PC-3 (cell line): ENCODE data around the gene CALN1. TPM values are rescaled to one million over a fixed set of nuclear protein-coding genes. Genes with fewer than 3 reads are reported as not detected.

Experiments
- ATAC-seq: fragments of 200-7000 bp; cut with Tn5 transposase; 2 replicates; pipeline ENCODE4 v1.9.1; 2020; ENCODE audit warnings: mild to moderate bottlenecking, moderate library complexity
- BruUV-seq: library from RNA; stranded (reverse); fragments of 400-500 nt; replicated peaks from 2 replicates; lab custom pipeline; 2021; lab: Mats Ljungman, UMichigan
- CTCF ChIA-PET: fragments of 300-600 bp; sonication (Branson Sonifier 250); formaldehyde crosslinking; loops from one replicate; lab custom pipeline; 2022; ENCODE audit warnings: antibody characterized with exemption; lab: Charles Lee
- POLR2A ChIA-PET: fragments of 300-600 bp; sonication (Branson Sonifier 250); formaldehyde crosslinking; loops from one replicate; lab custom pipeline; 2022; ENCODE audit warnings: antibody characterized with exemption; ENCODE audit not compliant: unreplicated experiment; lab: Charles Lee
- DNase-seq: peaks from one replicate; pipeline ENCODE4 v3.0.0-alpha.2; 2015
- H2AFZ ChIP-seq: fragments of 300-600 bp; sonication (generic); 2 replicates; pipeline ENCODE4 v1.6.0; 2016; ENCODE audit warnings: antibody characterized with exemption, low read length
- H3F3A ChIP-seq: fragments of 300-600 bp; sonication (generic); one replicate; pipeline ENCODE4 v1.6.0; 2017; ENCODE audit warnings: antibody characterized with exemption, low read length, control low read depth, mild to moderate bottlenecking; ENCODE audit not compliant: unreplicated experiment
- H3K27ac ChIP-seq: fragments of 300-600 bp; sonication (generic); 2 replicates; pipeline ENCODE4 v1.5.1; 2016; ENCODE audit warnings: mild to moderate bottlenecking, low read length
- H3K27me3 ChIP-seq: fragments of 300-600 bp; sonication (generic); 2 replicates; pipeline ENCODE4 v1.6.1; 2016; ENCODE audit warnings: low read length, mixed read lengths
- H3K36me3 ChIP-seq: fragments of 300-600 bp; sonication (generic); 2 replicates; pipeline ENCODE4 v1.6.1; 2016; ENCODE audit warnings: low read depth, mixed run types, low read length, mixed read lengths
- H3K4me1 ChIP-seq: fragments of 300-600 bp; sonication (generic); 2 replicates; pipeline ENCODE4 v1.5.1; 2016; ENCODE audit warnings: low read length; ENCODE audit not compliant: insufficient read depth
- H3K4me2 ChIP-seq: fragments of 300-600 bp; sonication (generic); 2 replicates; pipeline ENCODE4 v1.6.0; 2016; ENCODE audit warnings: low read length
- H3K4me3 ChIP-seq: fragments of 300-600 bp; sonication (generic); 2 replicates; pipeline ENCODE4 v1.5.1; 2016; ENCODE audit warnings: mild to moderate bottlenecking, low read length, mixed read lengths
- H3K79me2 ChIP-seq: fragments of 300-600 bp; sonication (generic); 2 replicates; pipeline ENCODE4 v1.6.1; 2017; ENCODE audit warnings: low read length, mixed read lengths
- H3K9ac ChIP-seq: fragments of 300-600 bp; sonication (generic); 2 replicates; pipeline ENCODE4 v1.6.0; 2016; ENCODE audit warnings: mild to moderate bottlenecking, low read length
- H3K9me2 ChIP-seq: fragments of 300-600 bp; sonication (generic); replicated peaks from 2 replicates; pipeline ENCODE4 v1.6.1; 2016; ENCODE audit warnings: mixed run types, low read length, mixed read lengths
- H3K9me3 ChIP-seq: fragments of 300-600 bp; sonication (generic); 2 replicates; pipeline ENCODE4 v1.6.1; 2016; ENCODE audit warnings: low read length, mixed read lengths
- H4K20me1 ChIP-seq: fragments of 300-600 bp; sonication (generic); 2 replicates; pipeline ENCODE4 v1.6.1; 2016; ENCODE audit warnings: low read length, mixed read lengths
- EZH2 ChIP-seq: fragments of 300-600 bp; sonication (generic); IDR thresholded peaks from one replicate; pipeline ENCODE4 v1.6.1; 2017; ENCODE audit warnings: antibody characterized with exemption, mild to moderate bottlenecking, low read length; ENCODE audit not compliant: unreplicated experiment
- EZH2phosphoT487 ChIP-seq: fragments of 300-600 bp; sonication (generic); IDR thresholded peaks from 2 replicates; pipeline ENCODE4 v1.6.1; 2018; ENCODE audit warnings: mild to moderate bottlenecking, antibody characterized with exemption, low read length, borderline replicate concordance
- intact Hi-C: fragments of 100-400 bp; cut with micrococcal nuclease; formaldehyde crosslinking; loops from 2 replicates; pipeline ENCODE4 v1.9.0; 2023
- total RNA-seq: library from RNA; depleted of rRNA; stranded (reverse); fragments of >200 nt; gene quantifications from 2 replicates; pipeline ENCODE4 v1.2.3, GENCODE V29; 2014
- TF ChIP-seq, protein P1 (sequence below): fragments of 300-600 bp; sonication (generic); conservative IDR thresholded peaks from 2 replicates; pipeline ENCODE4 v1.5.1; 2017; ENCODE audit warnings: antibody characterized with exemption, low read depth, mild to moderate bottlenecking, low read length

The CALN1 gene
- total RNA-seq, 1 experiment from 2014 or later: not detected

DNA sequence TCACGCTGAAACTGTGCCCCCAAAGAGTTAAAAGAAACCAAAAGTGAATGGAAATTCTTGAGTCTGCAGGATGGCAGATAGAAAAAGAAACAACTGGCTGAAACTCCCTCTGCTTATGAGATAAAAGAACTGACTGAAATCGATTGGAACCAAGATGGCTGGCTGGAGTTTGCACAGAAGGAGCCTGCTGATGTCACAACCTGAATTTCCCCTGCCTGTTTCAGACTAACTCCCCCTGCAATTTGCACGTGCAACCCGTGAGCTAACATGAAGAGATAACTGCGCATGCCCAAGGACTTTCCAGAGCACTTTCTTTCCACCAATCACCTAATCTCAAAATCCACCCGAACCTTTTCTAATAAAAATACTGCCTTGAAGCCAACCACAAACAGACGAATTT is 435.5 kb downstream of the CALN1 start:
- CTCF ChIA-PET: no interaction called here

DNA sequence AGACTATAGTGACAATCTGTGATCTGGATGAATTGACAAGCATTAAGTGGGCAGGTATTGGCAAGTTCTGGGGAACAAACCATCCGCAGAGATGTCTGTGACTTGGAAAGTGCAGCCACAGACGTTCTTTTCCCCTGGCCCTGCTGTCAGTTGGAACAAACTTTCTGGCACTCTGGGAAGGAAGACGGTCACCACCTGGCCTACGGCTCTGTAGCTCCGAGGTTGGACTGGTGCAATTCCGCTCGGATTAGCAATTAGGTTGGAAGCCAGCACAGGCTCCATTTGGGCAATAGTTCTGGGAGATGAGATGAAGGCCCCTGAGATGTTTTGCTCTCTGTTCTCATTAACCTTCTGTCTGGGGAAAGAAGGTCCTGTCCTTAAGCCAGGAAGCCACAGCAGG is 437.5 kb downstream of the CALN1 start:
- DNase-seq: no peak
- ChIA-PET CTCF (no interaction called here), POLR2A (no interaction called here)
- H4K20me1 ChIP-seq: no peaks in the 10 kb centered on the region
- no peak overlapping the region for H3K4me3 ChIP-seq
- H3K27me3 ChIP-seq: no peaks in the 10 kb centered on the region
- H3K79me2 ChIP-seq: no peaks in the 10 kb centered on the region
- H2AFZ ChIP-seq: no peak overlapping the region
- H3K27ac ChIP-seq: no peak overlapping the region
- no peaks in the 10 kb centered on the region for H3F3A ChIP-seq
- no peak for ATAC-seq
- H3K9me2 ChIP-seq: no peaks in the 10 kb centered on the region
- TF ChIP-seq EZH2 (no peak), EZH2phosphoT487 (no peak)
- TF ChIP-seq, protein P1, sequence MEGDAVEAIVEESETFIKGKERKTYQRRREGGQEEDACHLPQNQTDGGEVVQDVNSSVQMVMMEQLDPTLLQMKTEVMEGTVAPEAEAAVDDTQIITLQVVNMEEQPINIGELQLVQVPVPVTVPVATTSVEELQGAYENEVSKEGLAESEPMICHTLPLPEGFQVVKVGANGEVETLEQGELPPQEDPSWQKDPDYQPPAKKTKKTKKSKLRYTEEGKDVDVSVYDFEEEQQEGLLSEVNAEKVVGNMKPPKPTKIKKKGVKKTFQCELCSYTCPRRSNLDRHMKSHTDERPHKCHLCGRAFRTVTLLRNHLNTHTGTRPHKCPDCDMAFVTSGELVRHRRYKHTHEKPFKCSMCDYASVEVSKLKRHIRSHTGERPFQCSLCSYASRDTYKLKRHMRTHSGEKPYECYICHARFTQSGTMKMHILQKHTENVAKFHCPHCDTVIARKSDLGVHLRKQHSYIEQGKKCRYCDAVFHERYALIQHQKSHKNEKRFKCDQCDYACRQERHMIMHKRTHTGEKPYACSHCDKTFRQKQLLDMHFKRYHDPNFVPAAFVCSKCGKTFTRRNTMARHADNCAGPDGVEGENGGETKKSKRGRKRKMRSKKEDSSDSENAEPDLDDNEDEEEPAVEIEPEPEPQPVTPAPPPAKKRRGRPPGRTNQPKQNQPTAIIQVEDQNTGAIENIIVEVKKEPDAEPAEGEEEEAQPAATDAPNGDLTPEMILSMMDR: no peak
- no TSS peak for BruUV-seq
- no peaks in the 10 kb centered on the region for H3K36me3 ChIP-seq
- H3K9ac ChIP-seq: no peak overlapping the region
- intact Hi-C loops: no loop called here
- H3K4me1 ChIP-seq: no peaks in the 10 kb centered on the region
- no peak overlapping the region for H3K4me2 ChIP-seq
- no peaks in the 10 kb centered on the region for H3K9me3 ChIP-seq

More for the DNA sequence above, 435.5 kb downstream of the CALN1 start:
- POLR2A ChIA-PET: no interaction called here
- Histone ChIP-seq H3K9me2 (no peaks in the 10 kb centered on the region), H3K79me2 (no peaks in the 10 kb centered on the region), H3K36me3 (no peaks in the 10 kb centered on the region), H3K4me1 (no peaks in the 10 kb centered on the region), H3K4me3 (no peak overlapping the region), H2AFZ (no peak overlapping the region), H3K4me2 (no peak overlapping the region), H4K20me1 (no peaks in the 10 kb centered on the region), H3K27ac (no peak overlapping the region), H3K9me3 (no peaks in the 10 kb centered on the region), H3F3A (no peaks in the 10 kb centered on the region), H3K9ac (no peak overlapping the region), H3K27me3 (no peaks in the 10 kb centered on the region)
- ATAC-seq (no peak), DNase-seq (no peak)
- TF ChIP-seq EZH2: no peak
- TF ChIP-seq, protein P1: no peak
- TF ChIP-seq EZH2phosphoT487: no peak
- intact Hi-C loops: no loop called here
- BruUV-seq: no TSS peak

DNA sequence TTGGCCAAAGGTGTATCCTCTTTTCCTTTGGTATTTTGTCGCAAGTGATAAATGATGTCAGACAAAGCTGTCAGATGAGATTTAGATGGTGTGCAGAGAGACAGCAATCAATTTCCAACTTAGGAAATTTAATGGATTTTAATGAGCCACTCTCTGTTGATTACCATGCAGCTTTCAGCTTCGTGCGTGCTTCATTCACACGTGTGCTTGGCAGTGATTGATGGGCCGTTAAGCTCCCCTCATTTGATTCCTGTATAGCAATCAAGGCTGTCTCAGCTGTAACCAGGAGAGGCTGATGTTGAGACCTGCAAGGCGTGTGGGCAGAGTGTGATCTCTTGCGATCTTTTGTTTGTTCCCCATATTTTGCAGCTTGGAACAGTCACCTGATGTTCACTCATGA is 439.6 kb downstream of the CALN1 start:
- H3K4me3 ChIP-seq: no peak overlapping the region
- ATAC-seq: no peak
- no peak overlapping the region for H3K4me2 ChIP-seq
- H3K79me2 ChIP-seq: no peaks in the 10 kb centered on the region
- no peak overlapping the region for H3K27ac ChIP-seq
- ChIA-PET CTCF (no interaction called here), POLR2A (no interaction called here)
- H4K20me1 ChIP-seq: no peaks in the 10 kb centered on the region
- TF ChIP-seq EZH2phosphoT487 (no peak), EZH2 (no peak)
- TF ChIP-seq, protein P1: no peak
- no peak overlapping the region for H2AFZ ChIP-seq
- no peaks in the 10 kb centered on the region for H3F3A ChIP-seq
- no peaks in the 10 kb centered on the region for H3K9me3 ChIP-seq
- H3K27me3 ChIP-seq: no peaks in the 10 kb centered on the region
- H3K36me3 ChIP-seq: no peaks in the 10 kb centered on the region
- intact Hi-C loops: no loop called here
- no peak for DNase-seq
- H3K9ac ChIP-seq: no peak overlapping the region
- no peaks in the 10 kb centered on the region for H3K9me2 ChIP-seq
- no peaks in the 10 kb centered on the region for H3K4me1 ChIP-seq
- no TSS peak for BruUV-seq
